ENCODE measurements around the gene LZIC. TPM values are rescaled to one million over a fixed set of nuclear protein-coding genes. Genes with fewer than 3 reads are reported as not detected.

LZIC gene
- total and polyA plus RNA-seq, 9 of the 15 experiments (the other 6 are each of a cell fraction or from before 2014, with no cell fraction given) = 32.9 to 109 (median 61.7) TPM

DNA sequence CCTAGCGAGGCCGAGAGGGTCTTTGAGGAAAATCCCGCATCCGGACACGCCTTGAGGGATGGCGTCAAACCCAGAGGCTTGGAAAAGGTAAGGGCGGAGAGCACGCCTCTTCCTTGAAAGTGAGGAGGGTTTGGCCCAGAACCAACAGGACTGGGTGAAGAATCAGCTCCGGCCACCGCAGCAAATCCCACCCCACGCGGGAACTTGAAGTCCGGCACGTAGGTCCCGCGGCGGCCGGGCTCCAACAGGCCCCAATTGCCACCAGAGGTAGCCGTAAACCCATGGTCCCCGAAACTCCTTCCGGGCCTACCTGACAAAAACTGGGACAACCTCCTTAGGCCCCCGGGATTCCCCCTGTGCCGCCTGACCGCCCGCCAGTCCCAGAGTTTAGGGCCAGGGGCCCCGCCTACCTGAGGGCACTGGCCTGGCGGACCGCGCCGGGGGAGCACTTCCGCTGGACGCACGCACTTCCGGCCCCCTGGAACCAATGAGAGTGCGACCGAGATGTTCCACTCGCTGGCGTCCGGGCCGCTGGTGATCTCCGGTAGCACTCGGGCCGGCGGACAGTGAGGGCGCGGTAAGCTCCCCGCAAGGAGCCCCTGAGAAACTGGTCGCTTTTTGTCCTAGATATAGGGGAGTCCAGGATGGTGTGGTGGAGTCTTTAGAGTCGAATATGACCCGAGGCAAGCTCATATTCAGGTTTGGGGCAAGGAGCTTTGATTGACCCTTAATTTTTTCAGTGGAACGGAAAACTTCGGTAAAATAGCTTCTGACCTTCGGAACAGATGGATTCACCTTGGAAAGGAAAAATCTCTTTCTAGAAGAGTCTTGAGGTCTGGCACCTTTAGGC lies at the start of gene LZIC, which contains the start of gene NMNAT1 (continued):
- TF ChIP-seq, protein P1, sequence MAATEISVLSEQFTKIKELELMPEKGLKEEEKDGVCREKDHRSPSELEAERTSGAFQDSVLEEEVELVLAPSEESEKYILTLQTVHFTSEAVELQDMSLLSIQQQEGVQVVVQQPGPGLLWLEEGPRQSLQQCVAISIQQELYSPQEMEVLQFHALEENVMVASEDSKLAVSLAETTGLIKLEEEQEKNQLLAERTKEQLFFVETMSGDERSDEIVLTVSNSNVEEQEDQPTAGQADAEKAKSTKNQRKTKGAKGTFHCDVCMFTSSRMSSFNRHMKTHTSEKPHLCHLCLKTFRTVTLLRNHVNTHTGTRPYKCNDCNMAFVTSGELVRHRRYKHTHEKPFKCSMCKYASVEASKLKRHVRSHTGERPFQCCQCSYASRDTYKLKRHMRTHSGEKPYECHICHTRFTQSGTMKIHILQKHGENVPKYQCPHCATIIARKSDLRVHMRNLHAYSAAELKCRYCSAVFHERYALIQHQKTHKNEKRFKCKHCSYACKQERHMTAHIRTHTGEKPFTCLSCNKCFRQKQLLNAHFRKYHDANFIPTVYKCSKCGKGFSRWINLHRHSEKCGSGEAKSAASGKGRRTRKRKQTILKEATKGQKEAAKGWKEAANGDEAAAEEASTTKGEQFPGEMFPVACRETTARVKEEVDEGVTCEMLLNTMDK (IDR thresholded peaks at IDR 0.05; ENCODE audit: borderline replicate concordance, insufficient read depth, low read depth, low read length, poor library complexity, severe bottlenecking) = no peak
- TF ChIP-seq ZFPM2 (CRISPR knock-in tag; IDR thresholded peaks at IDR 0.05) = 0 out of 2 replicates have a peak, but pooled peaks have one; percentile 34
- TF ChIP-seq ZNF12 (CRISPR knock-in tag; IDR thresholded peaks at IDR 0.05) = no peak
- peak; percentile 40 to 78 for TF ChIP-seq FOXK2 (conservative IDR thresholded peaks at IDR 0.05 in 1 of 2, IDR thresholded peaks at IDR 0.05 in 1 of 2; ENCODE audit: low read depth in 2 of 2)
- TF ChIP-seq, protein P2, sequence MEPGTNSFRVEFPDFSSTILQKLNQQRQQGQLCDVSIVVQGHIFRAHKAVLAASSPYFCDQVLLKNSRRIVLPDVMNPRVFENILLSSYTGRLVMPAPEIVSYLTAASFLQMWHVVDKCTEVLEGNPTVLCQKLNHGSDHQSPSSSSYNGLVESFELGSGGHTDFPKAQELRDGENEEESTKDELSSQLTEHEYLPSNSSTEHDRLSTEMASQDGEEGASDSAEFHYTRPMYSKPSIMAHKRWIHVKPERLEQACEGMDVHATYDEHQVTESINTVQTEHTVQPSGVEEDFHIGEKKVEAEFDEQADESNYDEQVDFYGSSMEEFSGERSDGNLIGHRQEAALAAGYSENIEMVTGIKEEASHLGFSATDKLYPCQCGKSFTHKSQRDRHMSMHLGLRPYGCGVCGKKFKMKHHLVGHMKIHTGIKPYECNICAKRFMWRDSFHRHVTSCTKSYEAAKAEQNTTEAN (CRISPR knock-in tag; IDR thresholded peaks at IDR 0.05) = no peak
- no peak for TF ChIP-seq HNRNPK (IDR thresholded peaks at IDR 0.05; ENCODE audit: low read depth, low read length, poor library complexity, severe bottlenecking)
- TF ChIP-seq NONO (IDR thresholded peaks at IDR 0.05; ENCODE audit: low read depth in 2 of 2, low read length in 1 of 2) = peak in 1 of 2 experiments; percentile 71; a peak in 2 of 4 replicates
- 0 out of 2 replicates have a peak, but pooled peaks have one; percentile 32 for TF ChIP-seq PHTF2 (CRISPR knock-in tag; IDR thresholded peaks at IDR 0.05)
- TF ChIP-seq ZBTB17 (CRISPR knock-in tag; IDR thresholded peaks at IDR 0.05) = no peak; the same call in 1 of the 2 replicates
- TF ChIP-seq BCOR (IDR thresholded peaks at IDR 0.05) = peak; percentile 67
- no peak for TF ChIP-seq CCAR2 (IDR thresholded peaks at IDR 0.05; ENCODE audit: low read depth, low read length)
- 0 out of 2 replicates have a peak, but pooled peaks have one; percentile 12 for TF ChIP-seq TARDBP (IDR thresholded peaks at IDR 0.05)
- 0 out of 2 replicates have a peak, but pooled peaks have one; percentile 56 for TF ChIP-seq ZNF431 (CRISPR knock-in tag; IDR thresholded peaks at IDR 0.05)
- TF ChIP-seq, protein P3, sequence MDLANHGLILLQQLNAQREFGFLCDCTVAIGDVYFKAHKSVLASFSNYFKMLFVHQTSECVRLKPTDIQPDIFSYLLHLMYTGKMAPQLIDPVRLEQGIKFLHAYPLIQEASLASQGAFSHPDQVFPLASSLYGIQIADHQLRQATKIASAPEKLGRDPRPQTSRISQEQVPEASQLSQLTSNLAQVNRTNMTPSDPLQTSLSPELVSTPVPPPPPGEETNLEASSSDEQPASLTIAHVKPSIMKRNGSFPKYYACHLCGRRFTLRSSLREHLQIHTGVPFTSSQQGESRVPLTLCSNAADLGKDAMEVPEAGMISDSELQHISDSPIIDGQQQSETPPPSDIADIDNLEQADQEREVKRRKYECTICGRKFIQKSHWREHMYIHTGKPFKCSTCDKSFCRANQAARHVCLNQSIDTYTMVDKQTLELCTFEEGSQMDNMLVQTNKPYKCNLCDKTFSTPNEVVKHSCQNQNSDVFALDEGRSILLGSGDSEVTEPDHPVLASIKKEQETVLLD (IDR thresholded peaks at IDR 0.05) = peak; percentile 82
- TF ChIP-seq MYBL2 (IDR thresholded peaks at IDR 0.05; ENCODE audit: low read depth) = no peak; the same call in 1 of the 2 replicates
- TF ChIP-seq MYBL2 (CRISPR knock-in tag; IDR thresholded peaks at IDR 0.05; ENCODE audit: borderline replicate concordance) = no peak
- TF ChIP-seq, protein P4, sequence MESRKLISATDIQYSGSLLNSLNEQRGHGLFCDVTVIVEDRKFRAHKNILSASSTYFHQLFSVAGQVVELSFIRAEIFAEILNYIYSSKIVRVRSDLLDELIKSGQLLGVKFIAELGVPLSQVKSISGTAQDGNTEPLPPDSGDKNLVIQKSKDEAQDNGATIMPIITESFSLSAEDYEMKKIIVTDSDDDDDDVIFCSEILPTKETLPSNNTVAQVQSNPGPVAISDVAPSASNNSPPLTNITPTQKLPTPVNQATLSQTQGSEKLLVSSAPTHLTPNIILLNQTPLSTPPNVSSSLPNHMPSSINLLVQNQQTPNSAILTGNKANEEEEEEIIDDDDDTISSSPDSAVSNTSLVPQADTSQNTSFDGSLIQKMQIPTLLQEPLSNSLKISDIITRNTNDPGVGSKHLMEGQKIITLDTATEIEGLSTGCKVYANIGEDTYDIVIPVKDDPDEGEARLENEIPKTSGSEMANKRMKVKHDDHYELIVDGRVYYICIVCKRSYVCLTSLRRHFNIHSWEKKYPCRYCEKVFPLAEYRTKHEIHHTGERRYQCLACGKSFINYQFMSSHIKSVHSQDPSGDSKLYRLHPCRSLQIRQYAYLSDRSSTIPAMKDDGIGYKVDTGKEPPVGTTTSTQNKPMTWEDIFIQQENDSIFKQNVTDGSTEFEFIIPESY (CRISPR knock-in tag; IDR thresholded peaks at IDR 0.05) = peak; percentile 75
- TF ChIP-seq, protein P5, sequence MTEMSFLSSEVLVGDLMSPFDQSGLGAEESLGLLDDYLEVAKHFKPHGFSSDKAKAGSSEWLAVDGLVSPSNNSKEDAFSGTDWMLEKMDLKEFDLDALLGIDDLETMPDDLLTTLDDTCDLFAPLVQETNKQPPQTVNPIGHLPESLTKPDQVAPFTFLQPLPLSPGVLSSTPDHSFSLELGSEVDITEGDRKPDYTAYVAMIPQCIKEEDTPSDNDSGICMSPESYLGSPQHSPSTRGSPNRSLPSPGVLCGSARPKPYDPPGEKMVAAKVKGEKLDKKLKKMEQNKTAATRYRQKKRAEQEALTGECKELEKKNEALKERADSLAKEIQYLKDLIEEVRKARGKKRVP (CRISPR knock-in tag; IDR thresholded peaks at IDR 0.05) = no peak

Measured in K562 (cell line).